ENCODE measurements around the gene SLC49A3. TPM values are rescaled to one million over a fixed set of nuclear protein-coding genes. Genes with fewer than 3 reads are reported as not detected.
A peak's percentile ranks its signal among the peaks of the same experiment; 100 is the strongest.

The SLC49A3 gene
- total RNA-seq, 1 donor: 5.6 TPM

GRCh38 chr4:687971-688853 lies 739 bp downstream of the SLC49A3 start:
- TF ChIP-seq, protein P1, sequence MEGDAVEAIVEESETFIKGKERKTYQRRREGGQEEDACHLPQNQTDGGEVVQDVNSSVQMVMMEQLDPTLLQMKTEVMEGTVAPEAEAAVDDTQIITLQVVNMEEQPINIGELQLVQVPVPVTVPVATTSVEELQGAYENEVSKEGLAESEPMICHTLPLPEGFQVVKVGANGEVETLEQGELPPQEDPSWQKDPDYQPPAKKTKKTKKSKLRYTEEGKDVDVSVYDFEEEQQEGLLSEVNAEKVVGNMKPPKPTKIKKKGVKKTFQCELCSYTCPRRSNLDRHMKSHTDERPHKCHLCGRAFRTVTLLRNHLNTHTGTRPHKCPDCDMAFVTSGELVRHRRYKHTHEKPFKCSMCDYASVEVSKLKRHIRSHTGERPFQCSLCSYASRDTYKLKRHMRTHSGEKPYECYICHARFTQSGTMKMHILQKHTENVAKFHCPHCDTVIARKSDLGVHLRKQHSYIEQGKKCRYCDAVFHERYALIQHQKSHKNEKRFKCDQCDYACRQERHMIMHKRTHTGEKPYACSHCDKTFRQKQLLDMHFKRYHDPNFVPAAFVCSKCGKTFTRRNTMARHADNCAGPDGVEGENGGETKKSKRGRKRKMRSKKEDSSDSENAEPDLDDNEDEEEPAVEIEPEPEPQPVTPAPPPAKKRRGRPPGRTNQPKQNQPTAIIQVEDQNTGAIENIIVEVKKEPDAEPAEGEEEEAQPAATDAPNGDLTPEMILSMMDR (IDR thresholded peaks at IDR 0.05; ENCODE audit: insufficient read depth, low read length): no peak
- peak overlapping the region; percentile 39 for H3K4me3 ChIP-seq (ENCODE audit: low read depth, low read length)
- DNase-seq (ENCODE audit: low read depth): no peak

DNA sequence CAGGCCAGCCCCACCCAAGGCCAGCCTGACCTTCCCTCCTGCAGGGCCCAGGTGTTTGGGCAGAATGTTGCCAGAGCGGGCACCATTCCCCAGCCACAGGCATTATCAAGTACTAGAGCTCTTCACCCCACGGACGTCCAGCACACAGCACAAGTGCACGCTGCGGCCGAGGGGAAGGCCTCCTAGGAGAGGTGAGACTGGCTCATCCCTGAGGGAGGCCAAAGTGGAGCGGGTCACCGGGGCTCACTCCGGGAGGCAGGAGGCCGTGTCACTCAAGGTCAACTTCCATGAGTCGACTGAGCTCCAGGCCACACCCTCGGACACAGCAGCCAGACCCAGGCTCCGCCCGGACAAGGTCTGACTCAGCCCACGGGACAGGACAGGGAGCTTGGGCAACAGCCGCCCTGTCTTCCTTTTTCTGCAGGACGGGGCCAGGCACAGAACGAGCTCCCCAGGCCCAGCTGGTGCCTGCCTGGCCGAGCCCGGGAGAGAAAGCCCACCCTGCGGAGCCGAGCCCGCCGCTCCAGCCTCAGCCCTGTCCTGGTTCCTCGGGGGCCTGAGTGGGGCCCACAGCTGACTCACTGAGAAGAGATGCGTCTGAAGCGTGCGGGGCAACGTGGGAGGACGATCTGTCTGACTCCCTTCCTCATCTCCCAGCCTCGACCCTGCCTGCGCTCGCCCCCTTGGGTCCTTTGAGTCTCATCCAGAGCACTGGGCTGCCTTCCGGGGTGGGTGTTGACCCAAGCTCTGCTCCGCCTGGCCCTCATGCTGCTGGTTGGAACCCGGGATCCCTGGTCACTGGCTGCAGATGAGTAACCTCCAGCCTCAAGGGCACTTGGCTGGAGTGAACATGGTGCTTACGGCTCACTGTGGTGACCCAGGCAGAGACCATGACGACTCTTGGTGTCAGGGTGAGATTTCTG lies 1.6 kb downstream of the SLC49A3 start:
- DNase-seq (ENCODE audit: low read depth): peak; percentile 83
- peak overlapping the region; percentile 22 for H3K4me3 ChIP-seq (ENCODE audit: low read depth, low read length)
- TF ChIP-seq, protein P1 (IDR thresholded peaks at IDR 0.05; ENCODE audit: insufficient read depth, low read length): no peak

GRCh38 chr4:686413-687040 lies 2.4 kb downstream of the SLC49A3 start:
- TF ChIP-seq, protein P1 (IDR thresholded peaks at IDR 0.05; ENCODE audit: insufficient read depth, low read length): no peak
- no peak overlapping the region for H3K4me3 ChIP-seq (ENCODE audit: low read depth, low read length)
- DNase-seq (ENCODE audit: low read depth): no peak

- TF ChIP-seq, protein P1 (IDR thresholded peaks at IDR 0.05; ENCODE audit: insufficient read depth, low read length): no peak
- no peak overlapping the region for H3K4me3 ChIP-seq (ENCODE audit: low read depth, low read length)
- no peak for DNase-seq (ENCODE audit: low read depth)
Observed at GRCh38 chr4:685679-686412, 3.1 kb downstream of the SLC49A3 start.

DNA sequence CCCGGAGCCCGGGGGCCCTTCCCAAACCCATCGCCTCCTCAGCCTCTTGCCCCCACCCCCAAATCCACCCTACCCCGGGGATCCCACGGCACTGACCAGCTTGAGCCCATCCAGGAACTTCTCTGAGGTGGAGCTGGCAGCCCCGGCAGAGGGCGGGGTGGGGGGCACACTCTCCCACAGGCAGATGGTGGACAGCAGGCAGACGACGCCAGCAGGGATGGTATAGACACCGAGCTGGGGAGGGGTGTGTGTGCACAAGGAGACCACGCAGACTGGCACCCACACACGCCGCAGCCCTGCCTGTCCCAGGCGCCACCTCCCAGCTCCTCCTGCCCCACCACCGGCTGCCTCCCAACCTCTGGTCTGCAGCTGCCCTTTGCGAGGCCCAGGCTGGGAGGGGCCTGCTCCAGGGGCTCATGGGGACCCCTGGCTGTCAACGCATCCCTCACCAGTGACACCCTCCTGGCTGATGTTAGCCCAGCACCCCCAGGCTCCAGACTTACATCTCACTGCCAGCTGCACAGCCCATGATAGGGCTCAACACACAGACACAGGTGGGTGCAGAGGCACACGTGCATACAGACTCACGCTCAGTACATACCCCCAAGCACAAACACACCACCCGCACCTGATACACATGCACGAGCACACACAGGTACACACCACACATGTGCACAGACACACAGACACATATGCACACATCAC lies 4.2 kb downstream of the SLC49A3 start:
- no peak for DNase-seq (ENCODE audit: low read depth)
- TF ChIP-seq, protein P1 (IDR thresholded peaks at IDR 0.05; ENCODE audit: insufficient read depth, low read length): no peak
- H3K4me3 ChIP-seq (ENCODE audit: low read depth, low read length): no peak overlapping the region
